ENCODE results near the gene ARHGEF37.
A peak's percentile ranks its signal among the peaks of the same experiment; 100 is the strongest.

Gene ARHGEF37

DNA sequence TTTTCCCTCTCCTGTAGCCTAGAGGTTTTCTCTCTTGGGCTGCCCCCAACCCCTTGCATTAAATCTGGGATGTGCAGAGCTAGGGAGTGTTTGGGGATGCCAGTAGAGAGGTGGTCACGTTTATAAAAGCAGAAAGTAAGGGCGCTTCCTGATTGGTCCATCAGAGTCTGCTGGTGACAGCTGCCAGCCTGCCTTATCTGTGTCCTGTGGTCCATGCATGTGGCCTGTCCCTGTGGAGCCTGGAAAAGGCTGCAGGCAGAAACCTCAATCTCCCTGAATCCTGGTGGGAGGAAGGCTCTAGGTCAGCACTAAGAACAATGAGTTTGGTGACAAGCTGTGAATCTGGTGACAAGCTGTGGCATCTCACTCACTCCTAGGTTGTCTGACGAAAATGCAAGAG is 42.2 kb downstream of the ARHGEF37 start:
- DNase-seq (ENCODE audit: insufficient read length, low spot score) (no peak), FAIRE-seq (no peak)

- DNase-seq (ENCODE audit: insufficient read length, low spot score) (no peak), FAIRE-seq (no peak)
Observed at GRCh38 chr5:149627070-149627469, 45.8 kb downstream of the ARHGEF37 start.

GRCh38 chr5:149628221-149628620 is 46.9 kb downstream of the ARHGEF37 start:
- FAIRE-seq = peak; percentile 36

GRCh38 chr5:149628846-149629388 is 47.6 kb downstream of the ARHGEF37 start:
- no peak for DNase-seq (ENCODE audit: insufficient read length, low spot score)
- FAIRE-seq = no peak

More at GRCh38 chr5:149628221-149628620, 46.9 kb downstream of the ARHGEF37 start:
- no peak for DNase-seq (ENCODE audit: insufficient read length, low spot score)

- DNase-seq (ENCODE audit: insufficient read length, low spot score) (no peak), FAIRE-seq (no peak)
Observed at GRCh38 chr5:149629421-149629820, 48.1 kb downstream of the ARHGEF37 start.

DNA sequence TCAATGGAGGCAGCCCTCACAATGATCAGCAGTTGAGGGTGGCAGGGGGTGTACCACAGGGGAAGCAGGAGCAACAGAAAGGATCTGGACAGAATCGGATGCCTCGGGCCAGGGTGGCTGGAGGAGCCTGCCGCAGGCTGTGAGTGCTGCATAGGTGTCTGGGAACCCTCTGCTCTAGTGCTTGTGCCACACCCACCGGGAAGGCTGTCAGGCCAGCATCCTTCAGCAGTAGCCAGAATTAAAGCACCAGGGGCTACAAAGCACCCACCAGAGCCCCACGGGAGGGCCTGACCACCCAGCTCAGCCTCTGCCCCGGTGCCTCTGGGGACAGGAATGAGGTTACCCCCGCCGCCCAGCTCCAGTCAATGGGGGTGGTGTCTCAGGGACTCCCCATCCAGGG is 49.0 kb downstream of the ARHGEF37 start:
- FAIRE-seq (no peak), DNase-seq (ENCODE audit: insufficient read length, low spot score) (no peak)

DNA sequence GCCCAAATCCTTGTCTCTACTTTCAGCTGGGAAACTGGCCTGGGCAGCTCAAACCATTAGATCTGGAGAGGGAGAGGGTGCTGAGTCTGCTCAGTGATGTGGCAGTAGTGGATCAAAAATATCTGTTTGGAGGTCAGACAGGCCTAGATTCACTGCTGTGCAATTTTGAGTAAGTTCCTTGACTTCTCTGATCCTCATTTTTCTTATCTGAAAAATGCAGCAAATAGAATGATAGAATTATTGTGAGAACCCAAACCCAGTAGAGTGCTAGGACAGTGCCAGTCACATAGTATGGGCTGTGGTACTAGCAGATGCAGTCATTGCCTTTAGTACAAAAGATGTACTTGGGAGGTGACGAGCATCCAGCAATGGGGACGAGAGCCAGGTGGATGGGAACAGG is 50.2 kb downstream of the ARHGEF37 start:
- FAIRE-seq (no peak), DNase-seq (ENCODE audit: insufficient read length, low spot score) (no peak)

DNA sequence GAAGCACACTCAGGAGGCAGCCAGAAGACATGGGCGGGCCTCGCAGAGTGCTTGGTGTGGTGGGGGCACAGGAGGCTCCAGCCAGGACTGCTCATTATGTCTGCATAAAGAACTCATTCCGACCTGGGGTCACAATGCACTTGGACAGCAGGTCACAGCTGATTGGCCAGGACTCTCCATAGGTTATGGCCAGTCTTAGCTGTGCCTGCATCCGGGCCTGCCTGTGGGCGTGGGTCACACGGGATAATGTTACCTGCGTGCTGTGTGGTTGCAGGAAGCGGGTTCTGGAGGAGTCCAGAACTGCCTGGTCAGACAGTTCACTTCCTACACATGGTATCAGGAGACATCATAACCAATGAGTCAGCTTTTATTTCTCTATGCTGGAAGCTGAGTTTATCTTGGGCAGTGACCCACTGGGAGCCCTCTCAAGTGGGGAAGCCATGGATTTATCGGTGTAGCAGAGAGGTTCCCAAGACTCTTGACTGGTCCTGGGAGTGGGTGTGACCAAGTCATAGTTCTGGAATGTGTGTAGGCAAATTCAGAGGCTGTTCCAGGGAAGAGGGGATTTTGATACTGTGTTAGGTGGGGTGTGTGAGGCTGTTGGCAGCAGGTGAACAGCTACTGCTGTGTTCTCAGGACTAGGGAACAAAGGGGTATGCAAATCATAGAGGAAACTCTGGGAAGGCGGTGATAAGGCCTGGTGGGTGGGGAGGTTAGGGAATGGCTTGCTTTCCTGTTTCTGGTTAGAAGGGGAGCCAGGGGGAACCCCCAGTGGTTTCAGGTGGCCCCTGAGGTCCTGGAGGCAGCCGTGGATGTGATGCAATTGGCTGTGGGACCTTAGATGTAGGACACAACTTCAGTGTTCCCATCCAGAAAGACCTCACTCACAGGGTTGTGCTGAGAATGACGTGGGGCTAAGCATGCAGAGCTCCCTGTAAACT is 51.3 kb downstream of the ARHGEF37 start:
- peak; percentile 42 for FAIRE-seq
- peak; percentile 59 for DNase-seq (ENCODE audit: insufficient read length, low spot score)

DNA sequence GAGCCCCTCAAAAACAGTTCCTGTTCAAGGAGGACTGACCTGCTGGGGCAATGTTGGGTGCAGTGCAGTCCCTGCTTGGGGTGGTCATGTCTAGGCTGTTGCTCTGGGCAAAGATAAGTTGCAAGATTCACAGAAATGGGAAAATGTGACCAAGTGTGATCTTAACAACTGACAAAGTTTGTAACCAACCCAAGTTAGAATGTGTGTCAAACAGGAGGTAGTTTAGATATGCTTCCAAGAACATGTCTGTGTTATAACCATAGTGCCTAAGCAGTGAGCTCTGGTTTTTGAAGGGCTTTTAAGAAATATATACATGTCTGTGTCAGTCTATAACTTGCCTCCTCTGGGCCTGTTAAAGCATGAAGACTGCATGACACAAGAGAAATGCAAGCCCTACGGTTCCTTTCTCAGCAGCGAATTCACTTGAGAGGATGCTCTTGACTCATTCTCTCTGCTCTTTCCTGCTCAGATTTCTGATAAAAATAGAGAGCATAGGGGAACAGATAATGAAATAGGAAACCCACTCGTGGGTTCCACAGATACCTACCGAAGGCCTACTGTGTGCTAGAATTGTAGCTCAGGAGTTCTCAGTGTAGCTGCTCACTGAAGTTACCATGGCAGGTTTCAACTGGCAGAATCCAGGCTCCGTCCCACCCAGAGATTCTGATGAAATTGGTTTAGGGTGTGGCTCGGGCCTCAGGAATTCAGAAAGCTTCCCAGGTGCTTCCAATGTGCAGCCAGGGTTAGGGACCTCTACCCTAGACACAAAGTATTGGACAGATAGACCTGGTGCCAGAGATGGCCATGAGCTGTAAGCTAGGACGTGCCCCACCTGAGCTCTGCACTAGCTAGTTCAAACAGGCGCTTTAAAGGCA is 52.4 kb downstream of the ARHGEF37 start:
- FAIRE-seq = no peak
- DNase-seq (ENCODE audit: insufficient read length, low spot score) = no peak

GRCh38 chr5:149635394-149635793 is 54.1 kb downstream of the ARHGEF37 start:
- FAIRE-seq (no peak), DNase-seq (ENCODE audit: insufficient read length, low spot score) (no peak)

DNA sequence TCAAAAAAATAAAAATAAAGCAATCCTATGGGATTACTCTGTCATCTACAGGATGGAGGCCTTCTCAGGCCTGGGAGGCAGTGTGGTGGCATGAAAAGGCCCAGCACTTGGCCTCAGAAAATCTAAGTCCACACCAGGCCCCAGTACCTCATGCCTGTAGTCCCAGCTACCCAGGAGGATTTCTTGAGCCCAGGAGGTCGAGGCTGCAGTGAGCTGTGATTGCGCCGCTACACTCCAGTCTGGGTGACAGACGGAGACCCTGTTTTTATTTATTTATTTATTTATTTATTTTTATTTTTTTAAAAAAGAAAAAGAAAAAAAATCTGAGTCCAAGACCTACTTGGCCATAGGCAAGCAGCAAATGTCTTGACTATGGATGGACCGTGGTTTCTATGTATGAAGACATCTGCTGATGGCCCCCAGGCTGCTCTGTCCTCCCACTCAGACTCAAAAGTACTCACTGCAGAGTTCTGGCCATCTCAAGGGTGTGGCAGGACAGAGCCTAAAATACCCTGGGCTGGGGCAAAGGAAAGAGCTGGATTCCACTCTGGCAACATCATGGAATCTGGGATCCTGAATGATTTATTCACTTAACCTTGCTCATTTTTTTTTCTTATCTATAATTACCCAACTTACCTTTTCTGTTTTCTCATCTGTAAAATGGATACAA is 55.0 kb downstream of the ARHGEF37 start:
- no peak for DNase-seq (ENCODE audit: insufficient read length, low spot score)
- no peak for FAIRE-seq

GRCh38 chr5:149636861-149637246 is 55.6 kb downstream of the ARHGEF37 start:
- FAIRE-seq = peak; percentile 66
- DNase-seq (ENCODE audit: insufficient read length, low spot score) = peak; percentile 68

DNA sequence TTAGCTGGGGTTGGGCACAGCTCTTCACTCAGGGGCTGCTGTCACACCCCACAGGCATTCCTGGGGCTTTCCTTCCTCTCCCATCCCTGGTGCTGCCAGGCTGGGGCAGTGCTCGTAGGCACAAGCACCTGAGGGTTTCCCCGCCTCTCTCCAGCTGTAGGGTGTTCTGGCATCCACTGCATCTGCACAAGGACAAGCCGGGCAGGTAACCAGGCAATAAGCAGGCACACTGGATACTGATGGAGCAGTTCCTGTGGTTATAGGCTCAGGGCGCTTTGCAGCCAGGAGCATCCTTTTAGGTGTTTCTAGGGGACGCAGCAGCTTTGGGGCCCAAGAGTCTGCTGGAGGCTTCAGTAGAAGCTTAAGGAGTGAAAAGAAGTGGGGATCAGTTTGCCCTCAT is 56.8 kb downstream of the ARHGEF37 start:
- DNase-seq (ENCODE audit: insufficient read length, low spot score) (no peak), FAIRE-seq (no peak)

- no peak for DNase-seq (ENCODE audit: insufficient read length, low spot score)
- no peak for FAIRE-seq
Observed at GRCh38 chr5:149638546-149639241, 57.4 kb downstream of the ARHGEF37 start.

GRCh38 chr5:149639737-149640136 is 58.4 kb downstream of the ARHGEF37 start:
- FAIRE-seq (no peak), DNase-seq (ENCODE audit: insufficient read length, low spot score) (no peak)

GRCh38 chr5:149640350-149640999 is 59.2 kb downstream of the ARHGEF37 start:
- FAIRE-seq (no peak), DNase-seq (ENCODE audit: insufficient read length, low spot score) (no peak)

- no peak for FAIRE-seq
- no peak for DNase-seq (ENCODE audit: insufficient read length, low spot score)
Observed at GRCh38 chr5:149641000-149641576, 59.8 kb downstream of the ARHGEF37 start.

GRCh38 chr5:149641600-149641999 is 60.3 kb downstream of the ARHGEF37 start:
- no peak for FAIRE-seq
- DNase-seq (ENCODE audit: insufficient read length, low spot score) = no peak

- DNase-seq (ENCODE audit: insufficient read length, low spot score) (no peak), FAIRE-seq (no peak)
Observed at GRCh38 chr5:149643781-149644180, 62.5 kb downstream of the ARHGEF37 start.

Measured in HTR-8/SVneo (cell line).